A673 (cell line): Measurements from ENCODE around the gene KRT4. TPM values are rescaled to one million over a fixed set of nuclear protein-coding genes. Genes with fewer than 3 reads are reported as not detected.

Source experiments
- BruUV-seq: library from RNA; stranded (reverse); fragments of 400-500 nt; replicated peaks from 2 replicates; lab custom pipeline; 2021; lab: Mats Ljungman, UMichigan
- CTCF ChIA-PET: fragments of 300-600 bp; sonication (Branson Sonifier 250); formaldehyde crosslinking; loops from one replicate; lab custom pipeline; 2022; ENCODE audit warnings: antibody characterized with exemption; lab: Charles Lee
- POLR2A ChIA-PET: fragments of 300-600 bp; sonication (Branson Sonifier 250); formaldehyde crosslinking; loops from one replicate; lab custom pipeline; 2022; ENCODE audit warnings: antibody characterized with exemption; ENCODE audit not compliant: low non-redundant PET; lab: Charles Lee
- DNase-seq: peaks from one replicate; pipeline ENCODE4 v3.0.0-alpha.2; 2015; ENCODE audit warnings: low spot score
- H3K27ac ChIP-seq: fragments of 200-600 bp; sonication (generic); 2 replicates; pipeline ENCODE4 v1.5.1; 2016; ENCODE audit warnings: mixed run types, low read depth, mild to moderate bottlenecking, mixed read lengths, antibody characterized with exemption, low read length; ENCODE audit not compliant: poor library complexity, severe bottlenecking
- H3K27me3 ChIP-seq: fragments of 200-600 bp; sonication (generic); replicated peaks from 2 replicates; pipeline ENCODE4 v1.6.1; 2017; ENCODE audit warnings: mixed run types, low read depth, mild to moderate bottlenecking, mixed read lengths, antibody characterized with exemption, low read length; ENCODE audit not compliant: insufficient read depth, poor library complexity
- H3K36me3 ChIP-seq: fragments of 200-600 bp; sonication (generic); 2 replicates; pipeline ENCODE4 v1.6.1; 2016; ENCODE audit warnings: mixed run types, mild to moderate bottlenecking, mixed read lengths, antibody characterized with exemption, low read length; ENCODE audit not compliant: insufficient read depth, poor library complexity, severe bottlenecking
- H3K4me1 ChIP-seq: fragments of 200-600 bp; sonication (generic); 2 replicates; pipeline ENCODE4 v1.6.1; 2017; ENCODE audit warnings: mixed run types, mild to moderate bottlenecking, mixed read lengths, antibody characterized with exemption, low read length; ENCODE audit not compliant: insufficient read depth, poor library complexity, severe bottlenecking
- H3K4me3 ChIP-seq: fragments of 200-600 bp; sonication (generic); 2 replicates; pipeline ENCODE4 v1.5.1; 2016; ENCODE audit warnings: low read depth, mixed run types, mild to moderate bottlenecking, mixed read lengths, low read length; ENCODE audit not compliant: poor library complexity, severe bottlenecking
- H3K9me3 ChIP-seq: fragments of 200-600 bp; sonication (generic); 2 replicates; pipeline ENCODE4 v1.6.1; 2016; ENCODE audit warnings: mixed run types, low read depth, mild to moderate bottlenecking, mixed read lengths, antibody characterized with exemption, low read length; ENCODE audit not compliant: poor library complexity, severe bottlenecking
- CTCF ChIP-seq: fragments of 300-800, 200-600 bp; sonication (generic); conservative IDR thresholded peaks from 2 replicates; pipeline ENCODE4 v1.5.1; 2017; ENCODE audit warnings: low read depth, mild to moderate bottlenecking, antibody characterized with exemption, low read length, moderate library complexity, mixed read lengths
- EZH2 ChIP-seq: fragments of 200-600 bp; sonication (generic); IDR thresholded peaks from 2 replicates; pipeline ENCODE4 v1.6.1; 2017; ENCODE audit warnings: borderline replicate concordance, low read depth, mild to moderate bottlenecking, mixed read lengths, antibody characterized with exemption, low read length; ENCODE audit not compliant: poor library complexity, severe bottlenecking
- intact Hi-C: fragments of 100-400 bp; cut with micrococcal nuclease; formaldehyde crosslinking; loops from one replicate; pipeline ENCODE4 v1.10.0; 2022; ENCODE audit not compliant: unreplicated experiment
- total RNA-seq: library from RNA; stranded (reverse); gene quantifications from 2 replicates; pipeline ENCODE4 v1.2.3, GENCODE V29; 2021

Gene KRT4
- total RNA-seq, 1 experiment from 2014 or later, result not detected

- H3K9me3 ChIP-seq, result no peaks in the 10 kb centered on the region
- no peak overlapping the region for H3K4me3 ChIP-seq
- H3K27me3 ChIP-seq, result no peaks in the 10 kb centered on the region
- TF ChIP-seq CTCF (no peak), EZH2 (no peak)
- H3K36me3 ChIP-seq, result no peaks in the 10 kb centered on the region
- POLR2A ChIA-PET, result no interaction called here
- intact Hi-C loops, result no loop called here
- CTCF ChIA-PET, result no interaction called here
- no peak overlapping the region for H3K27ac ChIP-seq
- BruUV-seq, result no TSS peak
- DNase-seq, result no peak
- peaks cover 9% of the 10 kb centered on the region for H3K4me1 ChIP-seq
Measured at GRCh38 chr12:52797529-52797894, 16.4 kb downstream of the KRT4 start.

- ChIA-PET POLR2A (no interaction called here), CTCF (no interaction called here)
- Histone ChIP-seq H3K27ac (no peak overlapping the region), H3K4me3 (no peak overlapping the region), H3K27me3 (no peaks in the 10 kb centered on the region), H3K9me3 (no peaks in the 10 kb centered on the region), H3K36me3 (no peaks in the 10 kb centered on the region), H3K4me1 (peaks cover 9% of the 10 kb centered on the region)
- DNase-seq, result no peak
- TF ChIP-seq CTCF (no peak), EZH2 (no peak)
- intact Hi-C loops, result no loop called here
- no TSS peak for BruUV-seq
Measured at GRCh38 chr12:52796839-52797528, 16.9 kb downstream of the KRT4 start.

- Histone ChIP-seq H3K9me3 (no peaks in the 10 kb centered on the region), H3K36me3 (no peaks in the 10 kb centered on the region), H3K4me1 (peaks cover 9% of the 10 kb centered on the region), H3K4me3 (no peak overlapping the region), H3K27ac (no peak overlapping the region), H3K27me3 (no peaks in the 10 kb centered on the region)
- ChIA-PET CTCF (no interaction called here), POLR2A (no interaction called here)
- BruUV-seq, result no TSS peak
- no peak for TF ChIP-seq EZH2
- TF ChIP-seq CTCF, result no peak
- DNase-seq, result no peak
- intact Hi-C loops, result no loop called here
Measured at GRCh38 chr12:52796429-52796794, 17.5 kb downstream of the KRT4 start.
